Stomach (tissue), 9 donors: ENCODE data around the gene BST1. TPM values are rescaled to one million over a fixed set of nuclear protein-coding genes. Genes with fewer than 3 reads are reported as not detected.

Source experiments
- DNase-seq, 2 donors: peaks; one replicate each; pipeline versions ENCODE4 v3.0.0 to v3.0.0-alpha.2; 2013 to 2019
- H3K27ac ChIP-seq, 5 donors: fragments of 200-600 bp in 4 of 5; sonication (generic) in 4 of 5; one replicate each; pipeline ENCODE4 v1.5.1; 2013 to 2019; ENCODE audit warnings: mild to moderate bottlenecking in 1 of 5, moderate library complexity in 1 of 5
- H3K27me3 ChIP-seq, 3 donors: fragments of 200-600 bp; sonication (generic); one replicate each; pipeline ENCODE4 v1.5.1; 2017 to 2019; ENCODE audit warnings: mixed run types in 1 of 3
- H3K36me3 ChIP-seq, 4 donors: fragments of 200-600 bp; sonication (generic); 1 replicate in 3 of 4; 2 replicates in 1 of 4; pipeline ENCODE4 v1.5.1; 2016 to 2019
- H3K4me1 ChIP-seq, 4 donors: fragments of 200-600 bp; sonication (generic); one replicate each; pipeline ENCODE4 v1.5.1; 2016 to 2019
- H3K4me3 ChIP-seq, 4 donors: fragments of 200-600 bp; sonication (generic) in 3 of 4; one replicate each; pipeline ENCODE4 v1.5.1; 2016 to 2019; ENCODE audit warnings: mild to moderate bottlenecking in 1 of 4
- H3K9me3 ChIP-seq, 4 donors: fragments of 200-600 bp; sonication (generic); one replicate each; pipeline ENCODE4 v1.5.1; 2016 to 2019
- EP300 ChIP-seq: sonication (generic); formaldehyde crosslinking; IDR thresholded peaks from one replicate; pipeline ENCODE4 v1.6.1; 2017; ENCODE audit warnings: antibody characterized with exemption
- POLR2A ChIP-seq, 4 donors: fragments of 450-650 bp; IDR thresholded peaks; one replicate each; pipeline ENCODE4 v1.6.1; 2016; ENCODE audit warnings: antibody characterized with exemption in 4 of 4, control low read depth in 2 of 4, mild to moderate bottlenecking in 1 of 4, moderate library complexity in 1 of 4
- POLR2AphosphoS5 ChIP-seq, 3 donors: sonication (generic); formaldehyde crosslinking; IDR thresholded peaks; one replicate each; pipeline ENCODE4 v1.6.1; 2016; ENCODE audit warnings: antibody characterized with exemption in 3 of 3
- WGBS, 5 donors: extraction: QIAGEN DNeasy Blood & Tissue Kit in 3 of 5; methylation state at CpG; one replicate each; pipeline versions ENCODE4 v1.1.5 to v1.1.7; 2013 to 2018; 5-methylcytosine and 5-hydroxymethylcytosine counted together
- intact Hi-C: fragments of 100-400 bp; cut with DNase I; formaldehyde crosslinking; loops from one replicate; pipeline ENCODE4 v1.15.1; 2023; ENCODE audit warnings: low total_unique reads
- polyA plus RNA-seq, 3 donors: library from polyadenylated mRNA; stranded (reverse); fragments of 200-250 nt; gene quantifications; one replicate each; pipeline ENCODE4 v1.2.3, GENCODE V29; 2013
- total RNA-seq, 5 donors: library from RNA; depleted of rRNA; stranded (reverse); fragments of >200 nt; gene quantifications; one replicate each; pipeline versions ENCODE4 v1.1.0 to v1.2.3, GENCODE V29; 2014 to 2016
- TF ChIP-seq, protein P1 (sequence below), 7 experiments: fragments of 450-650 bp in 4 of 7; fragments of 200-600 bp in 3 of 7; sonication (generic) in 3 of 7; IDR thresholded peaks; one replicate each; pipeline ENCODE4 v1.5.1; 2016 to 2019; ENCODE audit warnings: antibody characterized with exemption in 7 of 7, control low read depth in 2 of 7, mild to moderate bottlenecking in 1 of 7
- donor health status: healthy with polysubstance abuse.
- donor health status: Bipolar disorder and iron deficiency.
- donor health status: healthy.

BST1 gene
- total and polyA plus RNA-seq, 8 donors: 2.1 to 8.4 (median 2.8) TPM; not detected in 3

DNA sequence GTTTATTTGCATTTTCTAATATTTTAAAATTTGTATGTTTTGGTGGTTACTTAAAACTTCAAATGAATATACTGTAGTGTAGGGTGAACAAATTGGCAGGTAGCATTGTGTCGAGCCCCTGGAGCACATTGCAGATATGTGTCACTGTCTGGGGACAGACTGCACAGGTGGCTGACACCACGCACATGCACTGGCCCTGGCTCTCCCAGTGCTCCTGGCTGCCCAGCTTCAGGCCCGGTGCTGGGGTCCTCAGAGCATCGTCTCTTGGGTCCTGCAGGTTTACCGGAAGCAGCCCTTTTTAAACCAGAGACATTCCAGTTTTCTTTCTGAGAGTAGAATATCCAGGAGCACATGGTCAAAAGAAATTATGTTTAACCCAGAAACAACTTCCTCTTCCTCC is 15.6 kb downstream of the BST1 start:
- peaks cover 0 to 24% (median 0%) of the 10 kb centered on the region in 4 donors for H3K4me1 ChIP-seq
- TF ChIP-seq POLR2A (IDR thresholded peaks at IDR 0.05): no peak
- TF ChIP-seq POLR2AphosphoS5 (IDR thresholded peaks at IDR 0.05): no peak
- DNase-seq: no peak
- H3K9me3 ChIP-seq: no peaks in the 10 kb centered on the region
- H3K4me3 ChIP-seq: no peak overlapping the region
- H3K36me3 ChIP-seq: no peaks in the 10 kb centered on the region
- WGBS, 5 donors: 68 to 88% (median 79%) methylated on average over 5 of the region's 5 CpGs
- intact Hi-C loops: no loop called here
- no peak overlapping the region for H3K27ac ChIP-seq
- H3K27me3 ChIP-seq: no peaks in the 10 kb centered on the region

DNA sequence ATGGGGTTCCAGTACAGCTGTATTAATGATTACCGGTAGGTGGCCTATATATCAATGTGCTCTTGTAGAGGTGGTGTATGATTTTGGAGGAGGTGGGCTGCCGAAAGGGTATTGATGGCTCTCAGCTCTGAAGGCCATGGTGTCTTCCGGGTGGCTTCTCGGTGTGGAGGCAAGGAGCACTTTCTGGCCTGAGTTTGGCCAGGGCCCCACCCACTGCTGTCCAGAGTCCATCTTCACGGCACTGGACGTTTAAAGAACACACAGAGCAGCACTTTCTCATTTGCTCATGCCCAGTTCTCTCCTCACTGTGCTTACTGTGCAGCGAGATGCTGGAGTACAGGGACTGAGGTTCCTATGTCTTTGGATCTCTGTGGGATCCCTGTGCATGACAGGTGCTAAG is 16.1 kb downstream of the BST1 start:
- TF ChIP-seq POLR2AphosphoS5 (IDR thresholded peaks at IDR 0.05) (no peak), EP300 (no peak), POLR2A (IDR thresholded peaks at IDR 0.05) (no peak)
- TF ChIP-seq, protein P1, sequence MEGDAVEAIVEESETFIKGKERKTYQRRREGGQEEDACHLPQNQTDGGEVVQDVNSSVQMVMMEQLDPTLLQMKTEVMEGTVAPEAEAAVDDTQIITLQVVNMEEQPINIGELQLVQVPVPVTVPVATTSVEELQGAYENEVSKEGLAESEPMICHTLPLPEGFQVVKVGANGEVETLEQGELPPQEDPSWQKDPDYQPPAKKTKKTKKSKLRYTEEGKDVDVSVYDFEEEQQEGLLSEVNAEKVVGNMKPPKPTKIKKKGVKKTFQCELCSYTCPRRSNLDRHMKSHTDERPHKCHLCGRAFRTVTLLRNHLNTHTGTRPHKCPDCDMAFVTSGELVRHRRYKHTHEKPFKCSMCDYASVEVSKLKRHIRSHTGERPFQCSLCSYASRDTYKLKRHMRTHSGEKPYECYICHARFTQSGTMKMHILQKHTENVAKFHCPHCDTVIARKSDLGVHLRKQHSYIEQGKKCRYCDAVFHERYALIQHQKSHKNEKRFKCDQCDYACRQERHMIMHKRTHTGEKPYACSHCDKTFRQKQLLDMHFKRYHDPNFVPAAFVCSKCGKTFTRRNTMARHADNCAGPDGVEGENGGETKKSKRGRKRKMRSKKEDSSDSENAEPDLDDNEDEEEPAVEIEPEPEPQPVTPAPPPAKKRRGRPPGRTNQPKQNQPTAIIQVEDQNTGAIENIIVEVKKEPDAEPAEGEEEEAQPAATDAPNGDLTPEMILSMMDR (IDR thresholded peaks at IDR 0.05): no peak
- DNase-seq: no peak
- Histone ChIP-seq H3K4me3 (no peak overlapping the region), H3K27me3 (no peaks in the 10 kb centered on the region), H3K4me1 (peaks cover 0 to 24% (median 0%) of the 10 kb centered on the region in 4 donors), H3K36me3 (no peaks in the 10 kb centered on the region), H3K9me3 (no peaks in the 10 kb centered on the region), H3K27ac (no peak overlapping the region)
- intact Hi-C loops: no loop called here
- WGBS, 5 donors: 75 to 88% (median 77%) methylated on average over 5 to 7 of the region's 7 CpGs

DNA sequence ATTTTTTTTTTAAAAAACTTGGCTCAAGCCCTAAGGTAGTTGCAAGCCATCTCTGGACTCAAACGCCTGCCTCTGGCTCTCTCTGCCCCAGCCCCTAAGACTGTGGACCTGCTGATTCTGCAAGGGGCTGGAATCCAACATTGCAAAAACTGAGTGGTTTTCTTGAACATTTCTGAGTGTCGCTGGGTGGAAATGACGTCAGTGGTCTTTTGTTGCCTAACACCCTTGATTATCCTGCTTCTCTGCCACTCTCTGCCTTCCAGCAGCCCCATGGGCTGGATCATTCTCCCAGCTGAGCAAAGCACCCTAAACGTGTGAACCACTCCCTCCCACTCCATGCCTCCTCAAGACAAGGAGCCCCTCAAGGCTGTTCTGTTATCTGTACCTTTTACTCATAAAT is 16.6 kb downstream of the BST1 start:
- no peak for DNase-seq
- H3K4me3 ChIP-seq: no peak overlapping the region
- no peak overlapping the region for H3K27ac ChIP-seq
- TF ChIP-seq POLR2A (IDR thresholded peaks at IDR 0.05) (no peak), POLR2AphosphoS5 (IDR thresholded peaks at IDR 0.05) (no peak), EP300 (no peak)
- TF ChIP-seq, protein P1 (IDR thresholded peaks at IDR 0.05): no peak
- no peaks in the 10 kb centered on the region for H3K27me3 ChIP-seq
- intact Hi-C loops: no loop called here
- H3K4me1 ChIP-seq: peaks cover 0 to 20% (median 0%) of the 10 kb centered on the region in 4 donors
- H3K36me3 ChIP-seq: no peaks in the 10 kb centered on the region
- WGBS, 5 donors: 67 to 82% (median 73%) methylated on average over 4 of the region's 4 CpGs
- no peaks in the 10 kb centered on the region for H3K9me3 ChIP-seq

DNA sequence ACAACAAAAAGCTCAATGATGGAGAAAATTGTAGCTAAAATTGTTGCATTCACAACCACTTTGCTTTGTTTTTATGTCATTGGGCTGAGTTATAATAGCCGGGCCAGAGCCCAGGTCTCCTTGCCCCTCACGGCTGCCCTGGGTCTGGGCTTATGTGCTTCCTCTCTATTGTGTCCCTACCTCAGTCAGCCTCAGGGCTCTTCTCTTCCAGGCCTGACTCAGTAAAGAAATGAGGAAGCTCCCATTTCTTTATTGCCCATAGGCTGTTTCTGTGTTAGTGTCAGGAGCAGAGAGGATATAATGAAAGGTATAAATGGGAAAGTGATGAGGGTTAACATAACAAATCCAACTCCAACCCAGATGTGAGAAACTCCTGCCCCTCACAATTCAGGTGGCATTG is 18.0 kb downstream of the BST1 start:
- 86 to 98% (median 94%) methylated on average over 2 of the region's 2 CpGs for WGBS, 5 donors
- no peak for DNase-seq
- intact Hi-C loops: no loop called here
- Histone ChIP-seq H3K4me3 (no peak overlapping the region), H3K9me3 (no peaks in the 10 kb centered on the region), H3K27ac (no peak overlapping the region), H3K27me3 (no peaks in the 10 kb centered on the region), H3K4me1 (peaks cover 0 to 16% (median 0%) of the 10 kb centered on the region in 4 donors), H3K36me3 (no peaks in the 10 kb centered on the region)
- no peak for TF ChIP-seq EP300
- TF ChIP-seq POLR2A (IDR thresholded peaks at IDR 0.05): no peak
- no peak for TF ChIP-seq POLR2AphosphoS5 (IDR thresholded peaks at IDR 0.05)
- TF ChIP-seq, protein P1 (IDR thresholded peaks at IDR 0.05): no peak

DNA sequence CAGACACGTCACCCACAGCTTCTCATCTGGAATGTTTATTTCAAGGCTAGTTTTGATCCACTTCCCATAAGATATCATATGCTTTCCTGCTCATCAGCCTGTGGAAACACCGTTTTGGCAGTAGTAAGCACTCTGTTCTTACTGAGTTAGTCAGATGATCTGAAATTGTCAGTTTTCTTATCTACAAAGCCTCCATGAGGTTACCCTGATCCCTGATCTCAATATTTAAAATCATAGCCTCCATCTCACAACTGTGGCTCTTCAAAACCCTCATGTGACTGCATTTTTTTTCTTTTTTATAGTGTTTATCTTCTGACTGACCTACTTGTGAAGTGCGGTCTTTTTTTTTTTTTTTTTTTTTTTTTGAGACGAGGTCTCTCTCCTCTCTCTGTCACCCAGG is 22.7 kb downstream of the BST1 start:
- 46 to 61% (median 49%) methylated on average over 3 to 4 of the region's 4 CpGs for WGBS, 5 donors
- H3K4me3 ChIP-seq: no peak overlapping the region
- no peaks in the 10 kb centered on the region for H3K9me3 ChIP-seq
- no peaks in the 10 kb centered on the region for H3K36me3 ChIP-seq
- no peaks in the 10 kb centered on the region for H3K4me1 ChIP-seq
- H3K27ac ChIP-seq: no peak overlapping the region
- TF ChIP-seq, protein P1 (IDR thresholded peaks at IDR 0.05): no peak
- TF ChIP-seq POLR2A (IDR thresholded peaks at IDR 0.05) (no peak), POLR2AphosphoS5 (IDR thresholded peaks at IDR 0.05) (no peak), EP300 (no peak)
- no peaks in the 10 kb centered on the region for H3K27me3 ChIP-seq
- no peak for DNase-seq
- intact Hi-C loops: no loop called here
